Anterior cingulate cortex (tissue), 58 donors: ENCODE data around the gene FKBP8.
"Not testable (repeated sequence)": the region's sequence is repeated elsewhere in the genome, so short reads cannot be mapped to it uniquely, and the experiment has no call there.

Experiments used
- DNase-seq, 58 donors: peaks; one replicate each; lab custom pipeline; 2025; lab: John Stamatoyannopoulos, UW

The FKBP8 gene

GRCh38 chr19:18542941-18543813 lies at the start of gene FKBP8:
Gene FKBP8, minus strand, starts transcription at chr19:18543573. Its CDS starts 1,603 bp downstream, at chr19:18541970.
- DNase-seq = peak; percentile 16 to 96 (median 87)

- DNase-seq = not testable (repeated sequence)
Measured at GRCh38 chr19:18592732-18593131, 49.4 kb upstream of the FKBP8 start.

- DNase-seq = no peak
Measured at GRCh38 chr19:18591735-18592385, 48.5 kb upstream of the FKBP8 start.

- peak; percentile 32 to 94 (median 78) for DNase-seq
Measured at GRCh38 chr19:18590273-18591272, 47.2 kb upstream of the FKBP8 start.

- peak in 29 of 58 donors; percentile 12 to 69 (median 43) for DNase-seq
Measured at GRCh38 chr19:18589380-18590272, 46.3 kb upstream of the FKBP8 start.

GRCh38 chr19:18588611-18589379 lies 45.4 kb upstream of the FKBP8 start, which contains the start of gene REX1BD:
Gene REX1BD, plus strand, starts transcription at chr19:18588798. Its CDS starts 4 bp downstream, at chr19:18588802.
- peak in 57 of 58 donors; percentile 38 to 88 (median 75) for DNase-seq

GRCh38 chr19:18587962-18588610 lies 44.7 kb upstream of the FKBP8 start:
- peak in 1 of 58 donors; percentile 54 for DNase-seq

- DNase-seq = no peak
Measured at GRCh38 chr19:18587561-18587960, 44.2 kb upstream of the FKBP8 start.

- peak in 1 of 58 donors; percentile 4 for DNase-seq
Measured at GRCh38 chr19:18586306-18586705, 42.9 kb upstream of the FKBP8 start.

- no peak for DNase-seq
Measured at GRCh38 chr19:18580311-18580710, 36.9 kb upstream of the FKBP8 start.

- no peak for DNase-seq
Measured at GRCh38 chr19:18577365-18577914, 34.1 kb upstream of the FKBP8 start.

- DNase-seq = no peak
Measured at GRCh38 chr19:18576383-18576782, 33.0 kb upstream of the FKBP8 start.

GRCh38 chr19:18574691-18575291 lies 31.4 kb upstream of the FKBP8 start:
- DNase-seq = no peak

GRCh38 chr19:18571564-18572344 lies 28.4 kb upstream of the FKBP8 start, which contains the start of gene UBA52:
Gene UBA52, plus strand, starts transcription at chr19:18571857. Its CDS starts 1,444 bp downstream, at chr19:18573301.
- DNase-seq = peak; percentile 71 to 99 (median 95)

GRCh38 chr19:18568367-18568766 lies 25.0 kb upstream of the FKBP8 start:
- no peak for DNase-seq

- no peak for DNase-seq
Measured at GRCh38 chr19:18566953-18567352, 23.6 kb upstream of the FKBP8 start.
